Jurkat, Clone E6-1 (cell line): ENCODE measurements around the gene CCDC74B.
"Not testable (repeated sequence)": the region's sequence is repeated elsewhere in the genome, so short reads cannot be mapped to it uniquely, and the experiment has no call there.

Experiments
- DNase-seq: peaks from one replicate; pipeline ENCODE4 v3.0.0-alpha.2; 2011; ENCODE audit warnings: low read depth, low spot score
- H3K4me3 ChIP-seq: 2 replicates; pipeline ENCODE4 v1.5.1; 2011; ENCODE audit warnings: mild to moderate bottlenecking, low read length, control low read depth, moderate library complexity

Gene CCDC74B

DNA sequence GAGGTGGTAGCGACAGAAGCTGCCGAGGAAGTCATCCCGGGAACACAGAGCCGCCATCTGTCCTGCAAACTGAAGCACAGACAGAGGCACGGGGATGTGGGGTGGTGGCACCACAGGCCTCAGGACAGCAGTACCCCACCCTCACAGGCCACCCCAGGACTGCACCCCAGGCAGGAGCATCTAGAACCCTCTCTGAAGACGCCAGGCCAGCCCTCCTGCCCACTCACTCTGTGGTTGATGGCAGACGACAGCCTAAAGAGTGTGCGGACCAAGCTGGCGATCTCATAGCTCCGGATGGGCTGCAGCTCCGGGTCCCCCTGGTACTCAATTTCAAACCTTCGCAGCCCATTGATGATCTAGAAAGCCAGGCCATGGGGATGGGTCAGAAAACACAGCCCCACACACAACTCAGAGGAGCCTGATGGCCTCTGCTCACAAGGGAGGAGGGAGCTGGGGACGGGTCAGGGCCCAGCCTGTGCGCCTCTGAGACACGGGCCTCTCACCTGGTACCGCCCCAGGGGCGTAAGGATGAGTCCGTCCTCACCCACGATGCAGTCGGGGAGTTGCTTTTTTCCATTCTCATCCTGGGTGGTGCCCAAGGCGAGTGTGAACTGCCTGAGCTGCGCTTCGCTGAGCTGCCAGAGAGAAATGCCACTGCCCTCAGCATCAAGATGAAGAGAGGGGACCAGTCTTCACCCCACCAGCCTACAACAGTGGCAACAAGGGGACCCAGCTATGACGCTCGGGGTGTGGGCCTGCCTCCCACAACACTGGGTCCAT lies 8.1 kb upstream of the CCDC74B start:
- no peak overlapping the region for H3K4me3 ChIP-seq
- no peak for DNase-seq

DNA sequence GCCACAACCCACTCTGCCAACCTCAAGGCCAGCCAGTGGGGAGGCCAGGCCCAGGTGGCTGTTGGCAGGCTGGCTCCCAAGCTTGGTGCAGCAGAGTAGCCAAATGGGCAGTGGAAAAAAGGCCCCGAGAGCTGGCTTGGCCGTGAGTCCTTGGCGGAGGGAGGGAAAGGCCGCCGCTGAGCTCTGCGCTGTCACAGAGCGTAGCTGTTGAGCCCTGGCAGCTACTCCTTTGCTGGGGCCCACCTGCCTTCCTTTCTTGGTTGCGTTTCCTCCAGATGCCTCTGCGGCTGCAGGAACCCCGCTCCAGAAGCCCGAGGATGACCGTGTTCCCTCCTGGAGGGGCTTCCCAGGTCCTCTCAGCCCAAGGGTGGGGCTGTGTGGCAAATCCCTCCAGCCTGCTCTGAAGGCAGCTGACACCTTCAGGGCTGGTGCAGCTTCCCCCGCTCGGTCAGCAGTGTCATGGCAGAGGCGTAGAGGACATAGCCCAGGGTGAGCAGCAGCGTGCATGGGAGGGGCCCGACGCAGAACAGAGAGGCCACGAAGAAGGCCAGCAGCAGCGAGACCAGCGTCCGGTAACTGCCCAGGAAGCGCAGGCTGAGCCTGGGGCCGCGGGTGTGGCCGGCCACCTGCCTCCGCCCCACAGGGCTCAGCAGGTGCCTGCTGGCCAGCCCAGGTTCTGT lies 7.4 kb upstream of the CCDC74B start:
- H3K4me3 ChIP-seq, DNase-seq: not testable (repeated sequence)

DNA sequence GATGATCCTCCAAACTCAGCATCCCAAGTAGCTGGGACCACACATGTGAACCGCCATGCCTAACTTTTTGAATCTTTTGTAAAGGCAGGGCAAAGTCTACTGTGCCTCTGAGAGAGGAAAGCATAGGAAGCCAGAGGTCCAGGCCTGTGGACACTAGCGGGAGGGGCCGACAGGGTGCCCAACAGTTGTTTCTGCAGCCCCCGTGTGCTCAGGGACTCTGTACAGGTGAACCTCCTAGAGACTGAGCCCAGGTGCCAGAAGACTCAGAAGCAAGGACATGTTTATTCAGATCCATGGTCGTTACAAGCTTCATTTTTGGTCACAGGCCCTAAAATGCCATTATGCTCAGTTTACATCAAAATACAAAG lies 6.2 kb upstream of the CCDC74B start:
- H3K4me3 ChIP-seq, DNase-seq: not testable (repeated sequence)

DNA sequence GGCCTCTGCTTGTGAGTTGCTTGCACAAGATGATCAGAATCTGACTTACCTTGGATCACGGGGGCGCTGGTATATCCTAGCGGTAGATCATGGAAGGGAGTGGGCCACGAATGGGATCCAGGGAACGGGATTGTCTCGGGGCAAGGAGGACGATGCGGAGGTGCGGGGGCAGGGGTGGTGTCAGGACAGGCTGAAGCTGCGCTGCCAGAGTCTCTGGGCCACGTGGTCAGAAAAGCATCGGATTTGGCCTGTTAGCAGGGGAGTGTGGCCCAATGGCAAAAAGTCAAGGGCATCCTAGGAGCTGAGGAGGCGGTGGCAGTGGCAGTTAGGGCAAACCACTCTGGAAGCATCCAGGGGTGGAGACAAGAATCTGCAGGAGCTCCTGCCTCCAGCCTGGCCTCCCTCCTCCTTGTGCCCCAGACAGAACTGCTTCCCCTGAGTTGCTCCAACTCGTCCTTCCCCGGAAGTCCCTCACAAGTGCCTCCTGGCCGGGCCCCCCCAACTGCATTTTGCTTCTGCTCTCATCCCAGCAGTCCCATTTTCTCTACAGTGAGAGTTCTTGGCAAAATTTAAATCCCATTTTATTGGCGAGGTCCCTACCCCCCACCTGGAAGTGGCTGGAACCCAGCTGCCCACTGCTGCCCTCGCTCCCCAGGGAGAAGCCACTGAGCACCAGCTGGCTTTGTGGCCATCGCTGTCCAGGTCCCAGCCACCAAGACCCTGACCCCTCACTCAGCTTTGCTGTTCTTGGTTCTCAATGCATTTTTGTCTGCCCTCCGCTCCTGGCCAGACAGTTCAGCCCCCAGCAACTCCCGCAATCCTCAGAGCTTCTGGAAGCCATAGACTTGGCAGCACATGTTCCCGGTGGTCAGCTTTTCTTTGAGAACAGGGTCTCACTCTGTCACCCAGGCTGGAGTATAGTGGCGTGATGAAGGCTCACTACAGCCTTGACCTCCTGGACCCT lies 5.6 kb upstream of the CCDC74B start:
- DNase-seq = no peak
- no peak overlapping the region for H3K4me3 ChIP-seq

DNA sequence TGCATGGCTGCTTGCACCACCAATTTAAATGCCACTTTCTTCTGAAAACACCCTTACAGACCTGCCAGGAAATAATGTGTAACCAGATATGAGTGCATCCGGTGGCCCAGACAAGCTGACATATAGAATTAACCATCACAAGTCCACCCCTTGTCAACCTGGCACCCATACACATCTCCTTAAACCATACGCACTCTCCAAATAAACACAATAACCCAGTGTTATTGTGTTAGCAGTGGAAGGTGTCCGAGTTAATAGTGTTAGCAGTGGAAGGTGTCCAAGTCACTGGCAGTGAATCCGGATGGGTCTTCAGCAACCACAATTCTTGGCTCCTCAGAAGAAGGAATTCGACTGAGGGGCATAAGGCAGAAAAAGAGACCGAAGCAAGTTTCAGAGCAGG lies 3.6 kb upstream of the CCDC74B start:
- H3K4me3 ChIP-seq, DNase-seq: not testable (repeated sequence)

DNA sequence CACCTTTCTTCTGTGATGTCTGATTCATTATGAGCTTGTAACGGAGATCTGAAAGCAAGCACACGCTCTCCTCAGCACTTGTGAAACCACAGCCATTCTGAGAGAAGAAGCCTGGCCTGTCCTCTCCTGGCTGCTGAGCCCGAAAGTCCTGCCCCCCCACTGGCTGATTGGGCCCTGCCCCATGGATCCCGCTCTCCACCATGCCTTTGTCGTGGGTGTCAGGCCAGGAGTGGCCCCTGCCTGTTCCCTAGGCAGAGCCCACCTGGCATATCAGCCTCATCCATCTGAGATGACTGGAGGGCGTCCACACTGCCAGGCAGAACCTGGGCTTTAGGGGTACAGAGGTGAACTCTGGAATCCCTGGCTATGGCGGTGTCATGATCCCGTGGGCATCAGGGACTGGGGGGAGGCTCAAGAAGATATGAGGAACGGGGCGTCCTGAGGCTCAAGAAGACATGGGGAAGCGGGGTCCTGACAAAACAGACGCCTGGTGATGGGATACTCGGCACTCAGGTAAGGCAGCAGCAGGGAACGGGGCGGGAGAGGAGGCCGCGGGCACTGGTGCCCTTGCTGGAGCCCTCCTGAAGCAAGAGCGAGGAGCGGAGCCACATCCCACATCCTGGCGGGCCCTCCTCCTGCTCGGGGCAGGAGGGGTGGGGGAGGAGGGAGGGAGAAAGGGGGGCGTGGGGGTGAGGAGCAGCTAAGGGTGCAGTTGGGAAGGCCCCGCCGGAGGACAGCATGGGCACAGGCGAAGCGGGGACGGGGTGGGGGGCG lies 1.5 kb downstream of the CCDC74B start:
- not testable (repeated sequence) for H3K4me3 ChIP-seq
- DNase-seq = peak; percentile 12

DNA sequence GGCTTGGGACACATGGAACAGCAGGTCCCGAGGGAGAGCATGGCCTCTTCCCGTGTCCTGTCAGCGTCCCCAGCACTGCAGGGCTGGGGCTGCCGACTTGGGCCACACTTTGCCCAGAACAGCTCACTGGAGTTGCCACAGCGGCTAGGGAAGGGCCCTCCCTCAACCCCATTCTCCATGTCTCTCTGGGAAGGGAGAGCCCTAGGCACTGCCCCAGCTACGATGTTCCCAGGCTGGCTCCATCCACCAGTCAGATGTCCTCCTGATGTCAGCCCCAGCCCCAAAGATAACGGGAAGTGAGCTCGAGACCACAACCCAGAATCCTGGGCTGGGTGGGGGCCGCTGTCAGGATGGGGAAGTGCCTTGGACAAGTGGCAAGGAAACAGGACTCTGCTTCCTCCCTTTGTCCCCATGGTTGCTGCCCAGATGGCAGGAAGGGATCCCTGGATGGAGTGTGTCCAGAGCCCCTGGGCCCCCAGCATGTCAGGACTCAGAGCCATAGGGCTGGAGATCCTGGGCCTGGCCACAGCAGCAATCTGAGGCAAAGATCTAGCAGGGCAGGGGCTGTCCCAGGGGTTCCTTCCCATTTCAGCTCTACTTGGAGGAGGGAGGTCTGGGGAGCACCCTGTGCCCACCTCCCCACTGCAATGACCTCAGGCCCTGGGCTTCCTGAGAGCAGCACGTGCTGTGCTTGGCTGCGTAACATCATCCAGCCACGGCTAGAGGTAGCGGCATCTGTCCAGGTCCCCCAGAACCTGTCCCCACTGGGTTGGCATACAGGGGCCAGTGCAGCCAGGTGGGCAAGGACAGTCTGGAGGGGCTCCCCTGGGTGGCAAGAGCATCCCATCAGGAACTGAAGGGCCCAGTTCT lies 2.3 kb downstream of the CCDC74B start:
- not testable (repeated sequence) for H3K4me3 ChIP-seq, DNase-seq

DNA sequence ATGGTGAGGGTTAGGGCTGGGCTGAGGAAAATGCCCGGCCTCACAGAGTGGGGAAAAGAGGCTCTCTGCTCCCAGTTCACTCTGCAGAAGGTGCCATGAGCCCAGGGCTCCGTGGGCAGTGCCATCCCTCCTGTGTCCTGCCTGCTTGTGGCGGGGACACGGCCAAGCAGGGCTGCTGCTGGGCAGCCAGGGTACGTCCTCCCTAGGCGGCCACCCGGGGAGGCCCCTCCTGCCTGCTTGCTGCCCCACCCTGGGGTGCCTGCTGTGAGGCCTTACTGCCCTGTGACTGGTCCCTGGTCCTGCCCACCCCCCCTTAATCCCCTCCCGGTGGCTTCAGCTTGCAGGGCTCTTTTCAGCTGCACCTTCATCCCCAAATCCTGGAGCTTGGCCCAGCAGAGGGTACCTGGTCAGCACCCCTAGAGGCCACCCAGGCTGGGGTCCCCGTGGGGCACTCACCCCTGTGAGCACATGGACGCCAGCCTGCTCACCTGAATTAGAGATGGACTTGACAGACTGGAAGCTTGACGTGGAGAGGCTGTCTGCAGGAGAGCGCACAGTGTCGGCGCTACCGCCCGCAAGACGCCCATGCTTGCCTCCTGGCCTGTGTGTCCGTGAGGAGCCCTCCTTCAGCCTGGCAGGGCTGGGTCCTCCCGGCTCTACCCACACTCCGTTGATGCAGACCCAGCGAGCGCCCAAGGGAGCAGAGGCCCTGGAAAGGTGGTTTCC lies 3.1 kb downstream of the CCDC74B start:
- DNase-seq, H3K4me3 ChIP-seq: not testable (repeated sequence)

DNA sequence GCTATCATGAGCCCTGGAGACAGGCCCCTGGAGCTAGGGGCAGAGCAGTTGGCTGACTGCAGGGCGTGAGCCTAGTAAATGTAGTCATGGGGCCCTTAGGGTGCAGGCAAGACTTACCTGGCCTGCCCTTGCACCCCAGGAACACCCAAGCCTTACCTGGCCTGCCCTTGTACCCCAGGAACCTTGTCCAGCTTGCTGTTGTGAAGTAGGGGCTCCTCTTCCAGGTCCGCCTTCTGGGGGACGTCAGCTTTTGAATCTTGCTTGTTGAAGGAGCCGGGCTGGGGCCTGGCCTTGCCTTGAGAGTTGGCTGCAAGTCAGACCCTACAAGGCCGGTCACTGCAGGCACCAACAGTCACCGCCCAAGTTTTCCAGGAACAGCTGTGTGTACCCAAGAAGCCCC lies 3.9 kb downstream of the CCDC74B start:
- not testable (repeated sequence) for DNase-seq, H3K4me3 ChIP-seq

DNA sequence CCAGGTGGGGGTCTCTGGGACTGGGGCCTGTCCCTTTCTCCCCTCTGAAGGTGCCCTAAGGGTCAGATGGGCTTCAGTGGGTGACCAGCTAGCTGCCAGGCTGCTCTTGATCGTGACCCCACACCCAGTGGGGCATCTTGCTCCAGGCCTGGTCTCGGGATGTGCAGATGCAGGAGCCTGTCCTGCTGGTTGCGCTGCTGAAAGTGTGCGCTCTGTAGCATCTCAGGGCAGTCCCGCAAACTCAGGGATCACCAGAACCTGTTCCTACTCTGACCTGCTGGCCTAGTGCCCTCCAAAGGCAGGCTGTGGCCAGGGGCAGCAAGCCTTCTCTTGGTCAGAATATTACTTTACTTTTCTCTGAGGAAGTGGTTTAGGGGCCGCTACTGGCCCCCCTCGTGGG lies 4.4 kb downstream of the CCDC74B start:
- H3K4me3 ChIP-seq = not testable (repeated sequence)

DNA sequence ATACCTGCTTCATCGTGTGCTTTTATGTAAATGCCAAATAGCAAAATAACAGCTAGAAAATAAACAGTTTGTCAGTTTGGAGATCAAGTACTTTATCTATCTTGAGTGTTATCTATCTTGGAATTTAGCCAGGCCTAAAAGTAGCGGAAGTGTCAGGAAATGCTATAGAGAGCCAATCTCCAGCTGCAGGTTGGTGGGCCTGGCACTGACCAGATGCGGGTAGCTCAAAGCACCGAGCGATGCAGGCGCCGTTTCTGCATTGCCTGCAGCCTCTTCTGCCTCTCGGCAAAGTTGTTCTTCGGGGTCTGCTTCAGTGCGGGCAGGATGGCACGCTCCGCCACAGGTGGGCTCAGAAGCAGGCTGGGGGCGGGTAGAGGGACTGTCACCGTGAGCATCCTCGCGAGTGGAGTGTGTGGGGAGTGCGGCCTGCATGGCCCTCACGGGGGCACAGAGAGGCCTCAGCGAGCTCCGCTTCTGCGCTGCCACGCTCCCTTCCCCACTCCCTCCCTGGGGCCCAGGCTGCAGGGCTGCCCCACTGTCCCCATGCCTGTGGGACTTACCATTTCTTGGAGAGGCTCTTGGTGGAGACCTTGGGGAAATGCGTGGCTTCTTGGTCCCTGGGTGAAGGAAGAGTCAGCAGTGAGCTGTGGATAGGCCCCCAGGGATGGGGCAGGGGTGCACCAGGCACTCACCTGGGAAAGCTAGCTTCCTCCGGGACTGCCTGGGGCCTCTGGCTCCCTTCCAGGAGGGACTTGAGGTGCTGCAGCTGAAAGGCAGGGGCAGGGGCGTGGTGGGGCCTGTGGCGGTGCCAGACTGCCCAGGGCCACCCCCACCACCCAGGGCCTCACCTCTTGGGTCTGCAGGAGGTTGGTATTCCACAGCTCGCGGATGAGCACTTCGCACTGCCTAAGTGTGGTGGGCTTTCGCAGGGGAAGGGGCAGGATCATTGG lies 5.3 kb downstream of the CCDC74B start:
- not testable (repeated sequence) for H3K4me3 ChIP-seq, DNase-seq

More for the DNA sequence above, 4.4 kb downstream of the CCDC74B start:
- not testable (repeated sequence) for DNase-seq

DNA sequence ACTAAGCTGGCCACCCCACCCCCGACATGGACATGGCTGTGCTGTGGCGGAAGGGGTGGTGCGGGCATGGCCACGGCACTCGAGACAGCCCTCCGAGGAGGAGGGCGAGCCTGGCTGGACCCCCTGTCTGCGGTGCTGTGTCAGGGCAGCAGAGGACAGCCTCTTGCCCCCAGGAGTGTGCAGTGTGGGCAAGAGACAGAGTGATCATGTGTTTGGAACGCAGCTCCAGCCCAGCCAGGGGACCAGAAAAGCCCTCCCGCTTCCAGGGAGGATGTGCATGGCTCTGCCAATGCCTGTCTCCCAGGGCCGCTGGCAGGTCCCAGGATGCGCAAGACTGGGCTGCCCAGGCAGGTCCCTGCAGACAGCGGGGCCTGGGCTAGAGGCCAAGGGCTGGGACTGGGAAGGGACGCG lies 6.1 kb downstream of the CCDC74B start:
- not testable (repeated sequence) for H3K4me3 ChIP-seq, DNase-seq

DNA sequence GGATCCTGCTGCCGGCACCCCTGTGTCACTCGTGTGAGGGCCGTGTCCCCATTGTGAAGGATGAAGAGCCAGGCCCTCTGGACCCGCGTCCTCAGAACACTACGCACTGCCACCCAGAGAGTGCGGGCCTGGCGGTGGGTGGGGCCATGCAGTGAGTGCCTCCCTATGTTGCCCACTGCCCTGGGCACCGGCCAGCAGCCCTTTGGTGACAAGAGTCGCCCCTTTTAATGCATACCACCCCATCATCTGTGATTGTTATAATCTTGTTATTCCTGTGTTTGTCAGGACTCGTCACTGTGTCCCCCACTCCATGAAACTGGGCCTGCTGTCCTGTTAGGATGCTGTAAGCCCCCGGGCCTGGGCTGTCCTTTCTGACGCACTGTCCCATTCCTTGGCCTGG lies 6.6 kb downstream of the CCDC74B start:
- not testable (repeated sequence) for DNase-seq, H3K4me3 ChIP-seq

DNA sequence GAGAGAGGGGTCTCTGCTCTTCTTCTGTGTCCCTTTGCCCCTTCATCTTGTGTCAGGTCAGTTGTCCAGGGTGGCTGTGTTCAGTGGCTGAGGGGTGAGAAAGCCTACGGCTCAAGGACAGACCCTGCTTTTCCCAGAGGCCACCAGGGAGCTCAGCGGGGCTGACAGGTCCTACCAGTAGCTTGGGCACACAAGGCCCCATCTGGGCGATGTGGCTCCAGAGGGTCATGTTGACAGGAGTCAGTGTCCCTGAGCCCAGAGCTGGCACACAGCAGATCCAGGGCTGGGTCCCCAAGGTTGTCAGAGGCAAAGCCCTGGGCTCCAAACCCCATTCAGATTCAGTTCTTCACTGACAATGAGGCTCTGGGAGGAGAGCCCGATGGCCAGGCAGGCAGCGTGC lies 7.8 kb downstream of the CCDC74B start:
- DNase-seq, H3K4me3 ChIP-seq: not testable (repeated sequence)

DNA sequence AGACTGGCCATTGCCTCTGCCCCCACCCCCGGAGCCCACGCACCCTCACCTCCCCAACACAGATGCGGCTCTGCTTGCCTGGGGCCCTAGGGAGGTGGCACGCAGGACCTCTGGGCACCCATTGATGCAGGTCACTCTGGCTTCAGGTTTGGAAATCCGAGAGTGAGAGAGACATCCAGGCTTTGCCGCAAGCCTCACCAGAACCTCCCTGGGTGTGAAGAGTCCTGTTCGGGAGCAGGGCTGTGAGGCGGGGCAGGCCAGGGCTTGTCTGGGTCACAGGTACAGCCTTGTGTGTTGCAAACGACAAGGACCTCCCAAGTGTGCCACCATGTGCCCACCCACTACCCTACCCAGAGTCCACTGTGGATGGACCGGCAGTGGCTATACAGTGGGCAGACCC lies 8.4 kb downstream of the CCDC74B start:
- not testable (repeated sequence) for DNase-seq, H3K4me3 ChIP-seq
